Stimulated activated CD4-positive, alpha-beta T cell treated with anti-CD3 and anti-CD28 coated beads, Interleukin-1b, Interleukin-23, amount 100 ng/mL, for 24 hours (primary cell): Measurements from ENCODE around the gene CCDC85C.

Source experiments
- DNase-seq, 4 experiments: peaks; one replicate each; pipeline ENCODE4 v3.0.0-alpha.2; 2020; ENCODE audit warnings: low read depth in 4 of 4, low spot score in 1 of 4

Gene CCDC85C

GRCh38 chr14:99452968-99453367, 151.0 kb downstream of the CCDC85C start:
- DNase-seq = no peak

DNA sequence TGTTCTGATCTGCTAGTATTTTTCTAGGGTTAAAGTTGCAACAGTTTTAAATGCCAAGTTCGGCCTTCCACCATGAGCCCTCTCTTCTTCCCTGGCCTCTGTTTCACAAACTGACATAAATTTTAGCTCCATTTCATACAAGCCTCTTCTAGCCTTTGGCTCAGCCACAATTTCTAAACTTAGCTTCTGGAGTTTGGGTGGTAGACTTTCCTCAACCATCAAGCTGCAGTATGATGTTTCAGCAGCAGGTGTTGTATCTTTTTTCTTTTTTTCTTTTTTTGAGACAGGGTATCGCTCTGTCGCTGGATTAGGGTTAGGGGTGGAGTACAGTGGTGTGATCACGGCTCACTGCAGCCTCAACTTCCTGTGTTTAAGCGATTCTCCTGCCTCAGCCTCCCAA, 152.8 kb downstream of the CCDC85C start:
- DNase-seq = no peak

DNA sequence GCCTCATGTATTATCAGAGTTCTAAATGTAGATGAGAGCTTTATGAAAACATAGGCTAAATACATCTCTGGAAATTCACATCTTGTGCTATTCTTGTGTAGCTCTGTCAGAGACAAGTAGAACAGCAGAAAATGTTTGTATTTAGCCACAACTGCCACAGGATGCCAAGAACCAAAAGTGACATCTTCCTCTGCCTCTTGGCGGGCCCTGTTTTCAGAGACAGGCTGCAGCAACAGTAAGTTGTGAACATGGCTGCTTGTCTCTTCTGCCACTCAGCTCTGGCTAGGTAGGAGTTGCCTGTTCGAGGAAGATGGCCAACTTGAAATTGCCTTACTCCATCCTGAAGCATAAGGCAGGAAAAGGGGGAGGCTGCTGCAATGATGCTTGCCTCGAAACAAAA, 153.7 kb downstream of the CCDC85C start:
- no peak for DNase-seq
